K562 (cell line): Measurements from ENCODE around the gene OR1C1. TPM values are rescaled to one million over a fixed set of nuclear protein-coding genes. Genes with fewer than 3 reads are reported as not detected.

Experiments used
- ATAC-seq: fragments of 200-7000 bp; cut with Tn5 transposase; 3 replicates; pipeline ENCODE4 v1.9.1; 2020; ENCODE audit warnings: moderate library complexity
- BruUV-seq: library from RNA; stranded (reverse); fragments of 400-500 nt; replicated peaks from 2 replicates; lab custom pipeline; 2021; lab: Mats Ljungman, UMichigan
- CTCF ChIA-PET: fragments of 300-600 bp; formaldehyde crosslinking; extraction: SDS; loops from one replicate; lab custom pipeline; 2021; ENCODE audit warnings: low intra/inter-chr PET ratio; lab: Yijun Ruan, JAX
- POLR2A ChIA-PET: fragments of 300-600, 350-650 bp; sonication (Branson Sonifier 250); formaldehyde crosslinking; extraction: SDS; loops from one replicate; lab custom pipeline; 2021; ENCODE audit warnings: antibody characterized with exemption, inconsistent platforms; lab: Yijun Ruan, JAX
- DNase-seq, 4 experiments: peaks; one replicate each; pipeline versions ENCODE4 v3.0.0 to v3.0.0-alpha.2; 2011 to 2018; ENCODE audit warnings: low spot score in 3 of 4, mixed read lengths in 3 of 4; ENCODE audit errors: extremely low read depth in 1 of 4
- FAIRE-seq: peaks from 2 replicates; lab custom pipeline; 2011; peaks lifted over from hg19 to GRCh38; lab: Jason Lieb, UNC
- H2AFZ ChIP-seq: 2 replicates; pipeline ENCODE4 v1.6.0; 2011; ENCODE audit warnings: low read depth, low read length, control low read depth, inconsistent platforms
- H3K27ac ChIP-seq: fragments of 200-600 bp; 3 replicates; pipeline ENCODE4 v1.8.0; 2011; ENCODE audit warnings: low read depth, mild to moderate bottlenecking, control low read depth, inconsistent platforms, low read length, moderate library complexity, mixed read lengths; ENCODE audit errors: extremely low read depth
- H3K27me3 ChIP-seq, 2 experiments: fragments of 300-600 bp in 1 of 2; 2 replicates in 1 of 2; 3 replicates in 1 of 2; pipeline versions ENCODE4 v1.6.0 to v1.8.0; 2011; ENCODE audit warnings: inconsistent platforms in 2 of 2, low read length in 2 of 2, mild to moderate bottlenecking in 1 of 2, mixed read lengths in 1 of 2, moderate library complexity in 1 of 2; ENCODE audit not compliant: control insufficient read depth in 2 of 2, insufficient read depth in 2 of 2
- H3K36me3 ChIP-seq: fragments of 300-600 bp; 3 replicates; pipeline ENCODE4 v1.8.0; 2011; ENCODE audit warnings: mild to moderate bottlenecking, low read length, inconsistent platforms; ENCODE audit not compliant: control insufficient read depth, insufficient read depth
- H3K4me1 ChIP-seq, 2 experiments: fragments of 200-600 bp in 1 of 2; replicated peaks in 1 of 2; 2 replicates in 1 of 2; 3 replicates in 1 of 2; pipeline versions ENCODE4 v1.5.1 to v1.8.0; 2011; ENCODE audit warnings: inconsistent platforms in 2 of 2, low read length in 2 of 2, mild to moderate bottlenecking in 1 of 2, mixed read lengths in 1 of 2, moderate library complexity in 1 of 2; ENCODE audit not compliant: control insufficient read depth in 2 of 2, insufficient read depth in 2 of 2
- H3K4me2 ChIP-seq: 2 replicates; pipeline ENCODE4 v1.6.1; 2011; ENCODE audit warnings: low read length, control low read depth, inconsistent platforms, mixed read lengths; ENCODE audit not compliant: insufficient read depth
- H3K4me3 ChIP-seq: fragments of 200-600 bp; sonication (generic), shearing (Covaris generic); 2 replicates; pipeline ENCODE4 v1.5.1; 2016; ENCODE audit warnings: control low read depth, inconsistent platforms
- H3K79me2 ChIP-seq: fragments of 200-600 bp; 3 replicates; pipeline ENCODE4 v1.8.0; 2011; ENCODE audit warnings: low read length, inconsistent platforms; ENCODE audit not compliant: control insufficient read depth, insufficient read depth
- H3K9ac ChIP-seq, 2 experiments: 2 replicates each; pipeline versions ENCODE4 v1.6.0 to v1.6.1; 2011; ENCODE audit warnings: low read depth in 2 of 2, low read length in 2 of 2, control low read depth in 1 of 2, inconsistent platforms in 1 of 2, mild to moderate bottlenecking in 1 of 2, mixed read lengths in 1 of 2; ENCODE audit not compliant: insufficient read depth in 1 of 2
- H3K9me1 ChIP-seq: one replicate; pipeline ENCODE4 v1.6.0; 2011; ENCODE audit warnings: inconsistent platforms, mild to moderate bottlenecking, low read length, moderate library complexity; ENCODE audit not compliant: control insufficient read depth, insufficient read depth
- H3K9me3 ChIP-seq: replicated peaks from 2 replicates; pipeline ENCODE4 v1.5.1; 2011; ENCODE audit warnings: low read depth, low read length, inconsistent platforms; ENCODE audit not compliant: control insufficient read depth, insufficient read depth
- H4K20me1 ChIP-seq: replicated peaks from 2 replicates; pipeline ENCODE4 v1.6.1; 2011; ENCODE audit warnings: low read length, inconsistent platforms, mixed read lengths; ENCODE audit not compliant: control insufficient read depth, insufficient read depth
- CXXC5 ChIP-seq: fragments of 250-450 bp; sonication (Bioruptor Pico); IDR thresholded peaks from 2 replicates; pipeline ENCODE4 v1.8.0; 2022; ENCODE audit warnings: inconsistent platforms, mild to moderate bottlenecking, moderate library complexity
- JUN ChIP-seq, 2 experiments: sonication (generic) in 1 of 2; formaldehyde crosslinking in 1 of 2; IDR thresholded peaks; 2 replicates each; pipeline versions ENCODE4 v1.6.1 to v1.8.0; 2012 to 2022; ENCODE audit warnings: borderline replicate concordance in 2 of 2, mild to moderate bottlenecking in 2 of 2, improper control_type of control experiment in 1 of 2, low read depth in 1 of 2, low read length in 1 of 2, missing genetic modification reagents in 1 of 2
- KLF10 ChIP-seq: fragments of 250-450 bp; sonication (Bioruptor Pico); IDR thresholded peaks from 2 replicates; pipeline ENCODE4 v1.6.1; 2021; ENCODE audit warnings: matching md5 sums
- MEF2A ChIP-seq: IDR thresholded peaks from 2 replicates; pipeline ENCODE4 v1.6.1; 2011; ENCODE audit warnings: low read depth, mild to moderate bottlenecking, low read length, moderate library complexity; ENCODE audit not compliant: control insufficient read depth
- NFIX ChIP-seq: fragments of 250-450 bp; sonication (Bioruptor Pico); IDR thresholded peaks from 2 replicates; pipeline ENCODE4 v1.4.0; 2020; ENCODE audit warnings: low read depth, mild to moderate bottlenecking, moderate library complexity
- NR4A1 ChIP-seq, 2 experiments: fragments of 250-450 bp in 1 of 2; fragments of 450-650 bp in 1 of 2; sonication (Bioruptor Pico) in 1 of 2; IDR thresholded peaks; 2 replicates each; pipeline versions ENCODE4 v1.4.0 to v1.6.1; 2016 to 2020; ENCODE audit warnings: mild to moderate bottlenecking in 2 of 2, missing compliant biosample characterization in 1 of 2, missing genetic modification characterization in 1 of 2, moderate library complexity in 1 of 2
- SMAD1 ChIP-seq: fragments of 150-350 bp; IDR thresholded peaks from 2 replicates; pipeline ENCODE4 v1.6.1; 2014; ENCODE audit warnings: low read length, low read depth; ENCODE audit not compliant: partially characterized antibody
- SMAD2 ChIP-seq: fragments of 150-350 bp; IDR thresholded peaks from 2 replicates; pipeline ENCODE4 v1.6.1; 2014; ENCODE audit warnings: low read depth, mild to moderate bottlenecking, low read length
- ZNF143 ChIP-seq: sonication (generic); formaldehyde crosslinking; IDR thresholded peaks from 2 replicates; pipeline ENCODE4 v1.9.0; 2022; ENCODE audit warnings: mild to moderate bottlenecking, missing genetic modification reagents
- ZNF224 ChIP-seq: sonication (generic); formaldehyde crosslinking; IDR thresholded peaks from 2 replicates; pipeline ENCODE4 v1.8.0; 2022; ENCODE audit warnings: mild to moderate bottlenecking, missing genetic modification reagents
- ZNF263 ChIP-seq: sonication (generic); formaldehyde crosslinking; IDR thresholded peaks from 2 replicates; pipeline ENCODE4 v1.8.0; 2022; ENCODE audit warnings: mild to moderate bottlenecking, missing genetic modification reagents, borderline replicate concordance
- WGBS: fragments of 100-300 bp; shearing (Covaris generic); methylation state at CpG from one replicate; pipeline ENCODE4 v1.1.6; 2016; ENCODE audit warnings: low coverage, mixed read lengths; ENCODE audit not compliant: insufficient coverage; ENCODE audit errors: missing lambda C conversion rate; 5-methylcytosine and 5-hydroxymethylcytosine counted together
- in situ Hi-C: fragments of 300-500 bp; cut with MboI; formaldehyde crosslinking; loops from 4 replicates; pipeline ENCODE4 v1.15.0; 2018; ENCODE audit warnings: inconsistent platforms, mixed read lengths
- intact Hi-C: fragments of 100-400 bp; cut with micrococcal nuclease; formaldehyde crosslinking; loops from 2 replicates; pipeline ENCODE4 v1.14.2; 2022
- polyA plus RNA-seq, 8 experiments: library from polyadenylated mRNA; depleted of rRNA in 4 of 8; stranded (reverse) in 5 of 8; unstranded in 3 of 8; fragments of >200 nt; fragmentation: Nextera tagmentation in 2 of 8; fragmentation: Illumina TruSeq in 1 of 8; extraction: Ambion mirVana in 2 of 8; extraction: Trizol in 1 of 8; gene quantifications; 2 replicates each; pipeline versions ENCODE4 v1.2.1 to v1.2.3, GENCODE V29; 2011 to 2014; ENCODE audit warnings: inconsistent platforms in 1 of 8, missing spikeins in 1 of 8
- total RNA-seq, 7 experiments: library from RNA; depleted of rRNA in 6 of 7; stranded (reverse); fragments of >200 nt in 6 of 7; fragmentation: Illumina TruSeq in 2 of 7; extraction: Trizol in 2 of 7; gene quantifications; 2 replicates each; pipeline versions ENCODE4 v1.2.1 to v1.2.3, GENCODE V29; 2011 to 2021; ENCODE audit warnings: low replicate concordance in 1 of 7
- TF ChIP-seq, protein P1 (sequence below): fragments of 250-450 bp; sonication (Bioruptor Pico); IDR thresholded peaks from 2 replicates; pipeline ENCODE4 v1.4.0; 2020; ENCODE audit warnings: borderline replicate concordance

Gene OR1C1
- total and polyA plus RNA-seq, 9 of the 15 experiments (the other 6 are each of a cell fraction or from before 2014, with no cell fraction given), result not detected

DNA sequence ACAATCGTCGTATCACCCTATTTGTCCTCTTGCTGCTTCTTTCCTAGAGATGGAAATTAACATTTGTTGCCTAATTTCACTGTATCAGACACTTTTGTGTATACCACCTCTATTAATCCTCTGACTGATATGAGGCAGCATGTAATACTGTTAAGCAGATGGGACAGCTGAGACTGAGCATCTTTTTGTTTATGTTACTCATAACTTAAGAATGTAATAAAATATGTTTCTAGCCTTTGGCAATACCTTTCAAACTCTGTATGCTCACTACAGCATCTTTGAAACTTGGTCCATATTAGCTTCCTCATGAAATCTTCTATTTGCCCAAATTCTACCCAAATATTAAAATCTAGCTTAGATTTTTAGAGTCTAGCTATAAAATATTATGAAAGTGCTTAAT is 19.6 kb downstream of the OR1C1 start:
- H3K4me1 ChIP-seq, result no peaks in the 10 kb centered on the region
- ChIA-PET CTCF (no interaction called here), POLR2A (no interaction called here)
- H3K9me1 ChIP-seq, result no peaks in the 10 kb centered on the region
- TF ChIP-seq KLF10 (no peak), ZNF224 (CRISPR knock-in tag) (no peak), SMAD2 (no peak), NR4A1 (CRISPR knock-in tag; IDR thresholded peaks at IDR 0.05) (no peak), NR4A1 (tag; IDR thresholded peaks at IDR 0.05) (no peak), JUN (IDR thresholded peaks at IDR 0.05; ENCODE audit: borderline replicate concordance, low read depth, low read length) (no peak), JUN (CRISPR knock-in tag; IDR thresholded peaks at IDR 0.05; ENCODE audit: borderline replicate concordance) (no peak)
- FAIRE-seq (no peak), DNase-seq (no peak), ATAC-seq (no peak)
- no peaks in the 10 kb centered on the region for H3K79me2 ChIP-seq
- H3K27me3 ChIP-seq, result no peaks in the 10 kb centered on the region
- H3K36me3 ChIP-seq, result no peaks in the 10 kb centered on the region
- no peaks in the 10 kb centered on the region for H3K9me3 ChIP-seq
- intact Hi-C loops (no loop called here), in situ Hi-C loops (no loop called here)
- WGBS, result 0% methylated on average over 2 of the region's 2 CpGs
- BruUV-seq, result no TSS peak
- no peak overlapping the region for H3K4me2 ChIP-seq
- no peak overlapping the region for H2AFZ ChIP-seq
- H3K27ac ChIP-seq, result no peak overlapping the region
- no peak overlapping the region for H3K9ac ChIP-seq
- H3K4me3 ChIP-seq, result no peak overlapping the region
- no peaks in the 10 kb centered on the region for H4K20me1 ChIP-seq

DNA sequence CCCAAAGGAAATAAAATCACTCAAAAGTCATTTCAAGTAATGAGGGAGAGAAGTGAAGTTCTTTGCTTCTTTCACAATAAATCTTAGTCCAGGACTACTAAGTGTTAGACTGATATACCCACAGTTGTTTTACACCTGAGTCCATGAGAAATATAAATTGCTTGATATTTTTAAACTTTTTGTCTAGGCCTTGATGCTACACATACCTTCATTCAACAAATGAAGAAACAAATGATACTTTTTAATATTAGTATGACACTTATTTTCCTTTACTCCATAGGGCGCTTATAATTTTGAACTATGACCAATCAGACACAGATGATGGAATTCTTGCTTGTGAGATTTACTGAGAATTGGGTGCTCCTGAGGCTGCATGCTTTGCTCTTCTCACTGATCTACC is 22.0 kb downstream of the OR1C1 start, which contains the start of gene OR14K1:
OR14K1 (plus strand) TSS at position 301 of the 400 bp plus-strand sequence; CDS start at position 301, 0 bp downstream.
- Histone ChIP-seq H3K9me3 (no peaks in the 10 kb centered on the region), H3K9ac (no peak within 1 kb of the TSS), H4K20me1 (no peaks in the 10 kb centered on the region), H3K27ac (no peak within 1 kb of the TSS), H3K4me3 (no peak within 1 kb of the TSS), H3K36me3 (no peaks in the 10 kb centered on the region), H3K9me1 (no peaks in the 10 kb centered on the region), H3K4me1 (no peaks in the 10 kb centered on the region), H3K79me2 (no peaks in the 10 kb centered on the region), H3K27me3 (no peaks in the 10 kb centered on the region), H3K4me2 (no peak within 1 kb of the TSS), H2AFZ (no peak within 1 kb of the TSS)
- in situ Hi-C loops, result no loop called here
- FAIRE-seq (no peak), ATAC-seq (no peak), DNase-seq (no peak)
- ChIA-PET POLR2A (interaction anchor here (0.6 kb wide), 1 partner anchor 1014 kb away, joined by 3 read pairs; the partner anchor contains the start of gene SCCPDH), CTCF (no interaction called here)
- intact Hi-C loops, result no loop called here
- WGBS, result 0% methylated on average over 1 of the region's 1 CpG
- no TSS peak for BruUV-seq
- TF ChIP-seq SMAD1, result no peak
- TF ChIP-seq NFIX (CRISPR knock-in tag), result no peak
- TF ChIP-seq, protein P1, sequence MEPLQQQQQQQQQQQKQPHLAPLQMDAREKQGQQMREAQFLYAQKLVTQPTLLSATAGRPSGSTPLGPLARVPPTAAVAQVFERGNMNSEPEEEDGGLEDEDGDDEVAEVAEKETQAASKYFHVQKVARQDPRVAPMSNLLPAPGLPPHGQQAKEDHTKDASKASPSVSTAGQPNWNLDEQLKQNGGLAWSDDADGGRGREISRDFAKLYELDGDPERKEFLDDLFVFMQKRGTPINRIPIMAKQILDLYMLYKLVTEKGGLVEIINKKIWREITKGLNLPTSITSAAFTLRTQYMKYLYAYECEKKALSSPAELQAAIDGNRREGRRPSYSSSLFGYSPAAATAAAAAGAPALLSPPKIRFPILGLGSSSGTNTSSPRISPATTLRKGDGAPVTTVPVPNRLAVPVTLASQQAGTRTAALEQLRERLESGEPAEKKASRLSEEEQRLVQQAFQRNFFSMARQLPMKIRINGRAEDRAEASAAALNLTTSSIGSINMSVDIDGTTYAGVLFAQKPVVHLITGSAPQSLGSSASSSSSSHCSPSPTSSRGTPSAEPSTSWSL, result no peak
- no peak for TF ChIP-seq MEF2A
- TF ChIP-seq ZNF143 (CRISPR knock-in tag), result no peak
- TF ChIP-seq CXXC5 (CRISPR knock-in tag), result no peak
- TF ChIP-seq ZNF263, result no peak
